GM03348 (cell line): Measurements from ENCODE around the gene HRH1.

Experiments
- DNase-seq: peaks from one replicate; pipeline ENCODE4 v3.0.0; 2012; ENCODE audit warnings: low spot score

HRH1 gene

GRCh38 chr3:11283139-11283475 is 128.8 kb downstream of the HRH1 start:
- DNase-seq = no peak

GRCh38 chr3:11284011-11284410 is 129.7 kb downstream of the HRH1 start:
- no peak for DNase-seq

GRCh38 chr3:11285471-11285870 is 131.2 kb downstream of the HRH1 start:
- no peak for DNase-seq

- DNase-seq = no peak
Observed at GRCh38 chr3:11287404-11287803, 133.1 kb downstream of the HRH1 start.

GRCh38 chr3:11288021-11288491 is 133.8 kb downstream of the HRH1 start:
- DNase-seq = peak; percentile 50

GRCh38 chr3:11288786-11289637 is 134.7 kb downstream of the HRH1 start:
- peak; percentile 74 for DNase-seq

- no peak for DNase-seq
Observed at GRCh38 chr3:11289864-11290263, 135.6 kb downstream of the HRH1 start.

GRCh38 chr3:11290743-11291680 is 136.7 kb downstream of the HRH1 start:
- DNase-seq = no peak

- DNase-seq = no peak
Observed at GRCh38 chr3:11291808-11292207, 137.5 kb downstream of the HRH1 start.

GRCh38 chr3:11297126-11297525 is 142.8 kb downstream of the HRH1 start:
- no peak for DNase-seq

- no peak for DNase-seq
Observed at GRCh38 chr3:11300970-11301369, 146.7 kb downstream of the HRH1 start.

- DNase-seq = no peak
Observed at GRCh38 chr3:11302444-11302843, 148.2 kb downstream of the HRH1 start.

GRCh38 chr3:11304175-11304574 is 149.9 kb downstream of the HRH1 start:
- DNase-seq = no peak

- no peak for DNase-seq
Observed at GRCh38 chr3:11305509-11305908, 151.2 kb downstream of the HRH1 start.

GRCh38 chr3:11306817-11307589 is 152.7 kb downstream of the HRH1 start:
- DNase-seq = no peak

GRCh38 chr3:11307830-11308432 is 153.6 kb downstream of the HRH1 start:
- DNase-seq = no peak

- DNase-seq = no peak
Observed at GRCh38 chr3:11310258-11310657, 156.0 kb downstream of the HRH1 start.

GRCh38 chr3:11312166-11312565 is 157.9 kb downstream of the HRH1 start:
- DNase-seq = no peak
